CD14-positive monocyte (primary cell): ENCODE results near the gene NDE1. TPM values are rescaled to one million over a fixed set of nuclear protein-coding genes. Genes with fewer than 3 reads are reported as not detected.

Source experiments
- DNase-seq, 3 donors: peaks; one replicate each; pipeline ENCODE4 v3.0.0-alpha.2; 2011 to 2022
- H2AFZ ChIP-seq: 2 replicates; pipeline ENCODE4 v1.6.0; 2012; ENCODE audit warnings: mild to moderate bottlenecking, low read depth, low read length, inconsistent platforms; ENCODE audit not compliant: insufficient read depth, poor library complexity, severe bottlenecking
- H3K27ac ChIP-seq, 2 donors: 1 replicate in 1 of 2; 2 replicates in 1 of 2; pipeline ENCODE4 v1.5.1; 2012 to 2013; ENCODE audit warnings: low read length in 2 of 2, control low read depth in 1 of 2, inconsistent platforms in 1 of 2, low read depth in 1 of 2, mild to moderate bottlenecking in 1 of 2
- H3K27me3 ChIP-seq, 2 donors: one replicate each; pipeline versions ENCODE4 v1.6.0 to v1.6.1; 2011 to 2013; ENCODE audit warnings: low read length in 2 of 2; ENCODE audit not compliant: control insufficient read depth in 2 of 2, insufficient read depth in 2 of 2
- H3K36me3 ChIP-seq, 2 donors: replicated peaks in 1 of 2; 1 replicate in 1 of 2; 2 replicates in 1 of 2; pipeline versions ENCODE4 v1.5.1 to v1.6.1; 2012 to 2013; ENCODE audit warnings: low read length in 2 of 2, control low read depth in 1 of 2, inconsistent platforms in 1 of 2, mild to moderate bottlenecking in 1 of 2; ENCODE audit not compliant: insufficient read depth in 2 of 2, control insufficient read depth in 1 of 2
- H3K4me1 ChIP-seq, 2 donors: 1 replicate in 1 of 2; 2 replicates in 1 of 2; pipeline versions ENCODE4 v1.5.1 to v1.6.1; 2012 to 2013; ENCODE audit warnings: low read length in 2 of 2, control low read depth in 1 of 2, inconsistent platforms in 1 of 2, mild to moderate bottlenecking in 1 of 2, moderate library complexity in 1 of 2; ENCODE audit not compliant: insufficient read depth in 2 of 2, control insufficient read depth in 1 of 2
- H3K4me2 ChIP-seq: replicated peaks from 2 replicates; pipeline ENCODE3; 2012; ENCODE audit warnings: low read length, moderate library complexity, mild to moderate bottlenecking; ENCODE audit not compliant: poor library complexity, severe bottlenecking; ENCODE audit errors: extremely low read depth
- H3K4me3 ChIP-seq, 3 experiments: fragments of 200-600 bp in 1 of 3; sonication (generic) in 1 of 3; replicated peaks in 1 of 3; 1 replicate in 2 of 3; 2 replicates in 1 of 3; pipeline ENCODE4 v1.5.1; 2011 to 2013; ENCODE audit warnings: low read length in 3 of 3, mild to moderate bottlenecking in 3 of 3, control low read depth in 2 of 3, low read depth in 2 of 3, inconsistent platforms in 1 of 3, moderate library complexity in 1 of 3
- H3K79me2 ChIP-seq: 2 replicates; pipeline ENCODE4 v1.6.0; 2012; ENCODE audit warnings: mild to moderate bottlenecking, control low read depth, inconsistent platforms, low read length, moderate library complexity; ENCODE audit not compliant: insufficient read depth
- H3K9ac ChIP-seq: 2 replicates; pipeline ENCODE4 v1.6.0; 2017; ENCODE audit warnings: low read length, mild to moderate bottlenecking; ENCODE audit not compliant: insufficient read depth, poor library complexity, severe bottlenecking
- H3K9me3 ChIP-seq, 2 donors: replicated peaks in 1 of 2; 1 replicate in 1 of 2; 2 replicates in 1 of 2; pipeline versions ENCODE4 v1.5.1 to v1.6.1; 2012 to 2013; ENCODE audit warnings: low read length in 2 of 2, control low read depth in 1 of 2; ENCODE audit not compliant: control insufficient read depth in 1 of 2, insufficient read depth in 1 of 2
- H4K20me1 ChIP-seq: 2 replicates; pipeline ENCODE4 v1.6.0; 2012; ENCODE audit warnings: mild to moderate bottlenecking, low read length, control low read depth, moderate library complexity; ENCODE audit not compliant: insufficient read depth
- H3K27ac Mint-ChIP-seq, 7 donors: one replicate each; pipeline ENCODE4 v1.8.0; 2020; ENCODE audit warnings: mild to moderate bottlenecking in 7 of 7, mixed read lengths in 7 of 7, moderate library complexity in 6 of 7, inconsistent platforms in 2 of 7
- H3K27me3 Mint-ChIP-seq, 3 donors: one replicate each; pipeline ENCODE4 v1.8.0; 2021 to 2022; ENCODE audit warnings: low read depth in 3 of 3, mild to moderate bottlenecking in 3 of 3, mixed read lengths in 3 of 3, moderate library complexity in 3 of 3, inconsistent platforms in 1 of 3
- H3K36me3 Mint-ChIP-seq, 2 donors: one replicate each; pipeline ENCODE4 v1.8.0; 2020; ENCODE audit warnings: mixed read lengths in 2 of 2, inconsistent platforms in 1 of 2, mild to moderate bottlenecking in 1 of 2
- H3K4me1 Mint-ChIP-seq: one replicate; pipeline ENCODE4 v1.8.0; 2020; ENCODE audit warnings: mild to moderate bottlenecking, mixed read lengths
- H3K4me3 Mint-ChIP-seq, 2 donors: one replicate each; pipeline ENCODE4 v1.8.0; 2020; ENCODE audit warnings: mild to moderate bottlenecking in 2 of 2, mixed read lengths in 2 of 2, moderate library complexity in 1 of 2
- H3K9me3 Mint-ChIP-seq, 7 donors: one replicate each; pipeline ENCODE4 v1.8.0; 2020 to 2022; ENCODE audit warnings: mixed read lengths in 7 of 7, mild to moderate bottlenecking in 6 of 7, moderate library complexity in 6 of 7, inconsistent platforms in 2 of 7
- WGBS: methylation state at CpG from one replicate; pipeline ENCODE4 v1.1.5; 2013; ENCODE audit warnings: missing lambda C conversion rate; ENCODE audit not compliant: insufficient coverage; 5-methylcytosine and 5-hydroxymethylcytosine counted together
- intact Hi-C, 2 donors: fragments of 100-400 bp; cut with micrococcal nuclease; formaldehyde crosslinking; loops; one replicate each; pipeline versions ENCODE4 v1.15.0 to v1.15.1; 2023
- polyA plus RNA-seq, 3 donors: library from polyadenylated mRNA; depleted of rRNA in 1 of 3; unstranded in 2 of 3; stranded (reverse) in 1 of 3; fragments of 300-500 nt in 2 of 3; fragments of >200 nt in 1 of 3; fragmentation: Illumina TruSeq in 2 of 3; gene quantifications; 1 replicate in 2 of 3; 2 replicates in 1 of 3; pipeline ENCODE4 v1.2.3, GENCODE V29; 2012 to 2021
- TF ChIP-seq, protein P1 (sequence below): fragments of 200-600 bp; IDR thresholded peaks from one replicate; pipeline ENCODE4 v1.8.0; 2022; ENCODE audit warnings: antibody characterized with exemption, mild to moderate bottlenecking

NDE1 gene
- polyA plus RNA-seq, 3 donors, result 26.0 to 47.8 (median 28.0) TPM

DNA sequence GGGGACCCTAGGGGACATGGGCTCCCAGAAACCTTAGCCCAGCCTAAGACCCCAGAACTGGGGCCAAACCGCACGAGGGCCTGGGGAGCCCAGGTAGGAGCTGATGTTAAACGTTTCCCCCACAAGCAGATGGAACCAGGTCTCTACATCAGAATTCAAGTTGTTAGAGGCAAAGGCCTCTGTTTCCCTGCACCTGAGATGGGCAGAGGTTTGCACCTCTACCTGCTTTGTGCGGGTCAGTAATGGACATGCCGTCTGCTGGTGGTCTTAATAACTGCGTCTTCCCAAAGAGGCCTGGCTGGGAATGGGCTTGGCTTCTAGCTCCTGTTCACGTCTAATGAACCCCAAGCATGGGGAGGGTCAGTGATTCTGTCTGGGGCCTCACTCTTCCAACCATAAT lies 79.1 kb downstream of the NDE1 start:
- no peak overlapping the region for H3K4me3 Mint-ChIP-seq
- 100% methylated on average over 6 of the region's 7 CpGs for WGBS
- H3K27ac ChIP-seq, result no peak overlapping the region
- no peak for DNase-seq
- no peak overlapping the region for H3K27ac Mint-ChIP-seq
- peaks cover 0 to 5% (median 3%) of the 10 kb centered on the region in 3 donors for H3K27me3 Mint-ChIP-seq
- intact Hi-C loops, result no loop called here
- H3K4me1 Mint-ChIP-seq, result no peaks in the 10 kb centered on the region
- no peaks in the 10 kb centered on the region for H3K4me1 ChIP-seq
- H3K27me3 ChIP-seq, result no peaks in the 10 kb centered on the region
- no peak overlapping the region for H3K4me2 ChIP-seq
- H3K9ac ChIP-seq, result no peak overlapping the region
- H3K9me3 Mint-ChIP-seq, result peaks cover 0 to 4% (median 0%) of the 10 kb centered on the region in 7 donors
- TF ChIP-seq, protein P1, sequence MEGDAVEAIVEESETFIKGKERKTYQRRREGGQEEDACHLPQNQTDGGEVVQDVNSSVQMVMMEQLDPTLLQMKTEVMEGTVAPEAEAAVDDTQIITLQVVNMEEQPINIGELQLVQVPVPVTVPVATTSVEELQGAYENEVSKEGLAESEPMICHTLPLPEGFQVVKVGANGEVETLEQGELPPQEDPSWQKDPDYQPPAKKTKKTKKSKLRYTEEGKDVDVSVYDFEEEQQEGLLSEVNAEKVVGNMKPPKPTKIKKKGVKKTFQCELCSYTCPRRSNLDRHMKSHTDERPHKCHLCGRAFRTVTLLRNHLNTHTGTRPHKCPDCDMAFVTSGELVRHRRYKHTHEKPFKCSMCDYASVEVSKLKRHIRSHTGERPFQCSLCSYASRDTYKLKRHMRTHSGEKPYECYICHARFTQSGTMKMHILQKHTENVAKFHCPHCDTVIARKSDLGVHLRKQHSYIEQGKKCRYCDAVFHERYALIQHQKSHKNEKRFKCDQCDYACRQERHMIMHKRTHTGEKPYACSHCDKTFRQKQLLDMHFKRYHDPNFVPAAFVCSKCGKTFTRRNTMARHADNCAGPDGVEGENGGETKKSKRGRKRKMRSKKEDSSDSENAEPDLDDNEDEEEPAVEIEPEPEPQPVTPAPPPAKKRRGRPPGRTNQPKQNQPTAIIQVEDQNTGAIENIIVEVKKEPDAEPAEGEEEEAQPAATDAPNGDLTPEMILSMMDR, result no peak
- H3K36me3 Mint-ChIP-seq, result peaks cover 25 to 29% of the 10 kb centered on the region in 2 donors
- no peaks in the 10 kb centered on the region for H3K9me3 ChIP-seq
- H2AFZ ChIP-seq, result no peak overlapping the region
- no peak overlapping the region for H3K4me3 ChIP-seq
- peaks cover 31 to 46% of the 10 kb centered on the region in 2 donors for H3K36me3 ChIP-seq
- H4K20me1 ChIP-seq, result no peaks in the 10 kb centered on the region
- no peaks in the 10 kb centered on the region for H3K79me2 ChIP-seq

- Mint-ChIP-seq H3K4me1 (no peaks in the 10 kb centered on the region), H3K4me3 (no peak overlapping the region), H3K36me3 (peaks cover 2% of the 10 kb centered on the region in 2 donors), H3K9me3 (peaks cover 0 to 4% (median 0%) of the 10 kb centered on the region in 7 donors), H3K27me3 (peaks cover 0 to 3% (median 2%) of the 10 kb centered on the region in 3 donors), H3K27ac (peak overlapping the region in 2 of 7 donors; percentile 15 to 48)
- intact Hi-C loops, result no loop called here
- Histone ChIP-seq H3K79me2 (no peaks in the 10 kb centered on the region), H3K27ac (no peak overlapping the region), H3K36me3 (peaks cover 15 to 44% of the 10 kb centered on the region in 2 donors), H3K9me3 (no peaks in the 10 kb centered on the region), H4K20me1 (no peaks in the 10 kb centered on the region), H3K4me2 (no peak overlapping the region), H3K4me3 (no peak overlapping the region), H3K4me1 (no peaks in the 10 kb centered on the region), H2AFZ (no peak overlapping the region), H3K9ac (no peak overlapping the region), H3K27me3 (no peaks in the 10 kb centered on the region)
- DNase-seq, result no peak
- TF ChIP-seq, protein P1, result no peak
- WGBS, result 100% methylated on average over 1 of the region's 6 CpGs
Measured at GRCh38 chr16:15732416-15732815, 82.4 kb downstream of the NDE1 start.
